NCI-H2081 treated with DMSO at 0.1 percent for 48 hours (cell line): ENCODE measurements around the gene ANKRD44.

Source experiments
- DNase-seq: peaks from one replicate; lab custom pipeline; 2025; lab: John Stamatoyannopoulos, UW

The ANKRD44 gene

DNA sequence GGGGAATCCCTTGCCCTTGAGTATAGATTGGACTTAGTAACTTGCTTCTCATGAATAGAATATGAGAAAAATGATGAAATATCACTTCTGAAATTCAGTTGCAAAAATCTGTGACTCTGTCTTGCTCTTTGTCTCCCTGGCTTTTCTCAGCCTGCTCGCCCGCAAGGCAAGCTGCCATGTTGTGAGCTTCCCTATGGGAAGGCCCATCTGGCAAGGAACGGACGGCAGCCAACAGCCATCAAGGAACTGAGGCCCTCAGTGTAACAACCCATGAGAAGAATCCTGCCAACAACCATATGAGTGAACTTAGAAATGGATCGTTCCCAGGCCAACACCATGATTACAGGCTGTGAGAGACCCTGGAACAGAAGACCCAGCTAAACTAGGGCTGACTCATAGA lies 325.7 kb downstream of the ANKRD44 start:
- no peak for DNase-seq

GRCh38 chr2:196983934-196984333 lies 326.6 kb downstream of the ANKRD44 start:
- DNase-seq = no peak

DNA sequence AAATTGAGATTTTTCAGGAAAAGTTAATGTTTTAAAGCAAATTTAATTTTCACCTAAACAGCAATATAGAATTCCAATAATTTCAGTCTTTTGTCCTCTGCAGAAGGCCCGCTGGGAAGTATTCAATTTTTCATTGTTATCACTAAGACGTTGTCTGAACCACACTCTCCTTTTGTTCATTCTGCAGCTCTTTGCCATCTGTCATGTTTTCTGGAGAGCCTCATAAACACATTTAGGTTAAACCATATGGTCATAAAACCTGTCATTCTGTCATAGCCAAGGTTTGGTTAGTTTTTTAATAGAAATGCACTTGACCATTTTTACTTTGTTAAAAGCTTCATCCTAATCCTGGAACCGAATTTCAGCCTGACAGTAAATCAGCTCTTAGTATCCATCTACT lies 330.1 kb downstream of the ANKRD44 start:
- DNase-seq = no peak

- no peak for DNase-seq
These were observed 330.6 kb downstream of the ANKRD44 start for GRCh38 chr2:196980001-196980400.

GRCh38 chr2:196977507-196977906 lies 333.1 kb downstream of the ANKRD44 start:
- DNase-seq = no peak

DNA sequence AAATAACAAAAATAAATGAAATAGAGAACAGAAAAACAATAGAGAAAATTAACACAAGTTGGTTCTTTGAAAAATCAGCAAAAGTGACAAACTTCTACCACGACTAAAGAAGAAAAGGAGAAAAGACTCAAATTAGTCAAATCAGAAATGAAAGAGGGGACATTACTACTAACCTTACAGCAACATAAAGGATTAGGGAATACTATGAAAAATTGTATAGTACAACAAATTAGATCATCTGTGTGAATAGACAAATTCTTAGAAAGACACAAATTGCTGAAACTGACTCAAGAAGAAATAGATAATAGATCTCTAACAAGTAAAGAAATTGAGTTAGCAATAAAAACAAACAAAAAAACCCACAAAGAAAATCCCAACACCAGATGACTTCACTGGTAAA lies 335.6 kb downstream of the ANKRD44 start:
- no peak for DNase-seq

- DNase-seq = no peak
These were observed 338.9 kb downstream of the ANKRD44 start for GRCh38 chr2:196971574-196972279.

- DNase-seq = no peak
These were observed 340.5 kb downstream of the ANKRD44 start for GRCh38 chr2:196970099-196970498.

- DNase-seq = no peak
These were observed 342.1 kb downstream of the ANKRD44 start for GRCh38 chr2:196968516-196968915.

DNA sequence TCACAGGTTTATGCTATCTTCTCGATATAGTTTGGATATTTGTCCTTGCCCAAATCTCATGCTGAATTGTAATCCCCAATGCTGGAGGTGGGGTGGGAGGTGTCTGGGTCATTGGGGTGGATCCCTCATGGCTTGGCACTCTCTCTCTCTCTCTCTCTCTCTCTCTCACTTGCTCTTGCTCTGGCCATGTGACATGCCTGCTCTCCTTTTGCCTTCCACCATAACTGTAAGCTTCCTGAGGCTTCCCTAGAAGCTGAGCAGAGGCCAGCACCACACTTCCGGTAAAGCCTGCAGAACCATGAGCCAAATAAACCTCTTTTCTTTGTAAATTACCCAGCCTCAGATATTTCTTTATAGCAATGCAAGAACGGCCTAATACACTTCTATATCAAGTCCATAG lies 342.8 kb downstream of the ANKRD44 start:
- no peak for DNase-seq

DNA sequence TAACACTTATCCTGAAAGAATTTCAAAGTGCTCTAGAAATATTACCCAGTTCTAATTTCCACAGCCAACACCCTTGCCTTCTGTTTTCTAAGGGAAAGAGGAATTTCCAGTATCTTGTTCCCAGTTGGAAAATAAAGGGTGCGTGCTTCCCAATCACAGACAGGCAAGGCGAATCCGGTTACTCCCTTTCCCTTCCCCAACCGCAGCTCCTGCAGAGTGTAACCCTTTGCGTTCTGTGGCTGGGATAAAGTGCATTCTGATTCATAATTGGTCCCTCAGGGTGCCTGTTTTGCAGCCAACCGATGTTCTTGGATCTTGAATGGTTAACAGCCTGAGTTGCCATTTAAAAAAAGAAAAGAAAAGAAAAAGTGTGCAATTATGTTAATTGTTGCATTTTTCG lies 343.5 kb downstream of the ANKRD44 start:
- DNase-seq = no peak

GRCh38 chr2:196966061-196966460 lies 344.5 kb downstream of the ANKRD44 start:
- no peak for DNase-seq

GRCh38 chr2:196965651-196966050 lies 344.9 kb downstream of the ANKRD44 start:
- DNase-seq = no peak

DNA sequence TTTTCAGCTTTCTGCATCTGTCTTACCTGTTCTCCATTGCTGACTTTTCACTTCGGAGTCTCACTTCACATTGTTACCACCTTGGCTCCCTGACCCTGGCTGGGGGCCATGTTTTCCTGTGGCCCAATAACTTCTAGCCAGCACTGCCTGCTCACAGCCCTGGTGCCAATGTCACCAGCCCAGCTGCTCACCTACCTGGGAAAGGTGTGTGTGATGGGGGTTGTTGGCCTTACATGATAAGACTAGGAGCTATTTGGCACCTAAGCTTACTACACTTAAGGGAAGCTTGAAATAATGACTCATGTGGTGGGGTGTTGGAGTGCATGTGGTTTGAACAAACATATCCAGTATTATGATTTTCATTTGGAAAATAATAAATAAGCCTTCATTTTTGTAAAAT lies 346.6 kb downstream of the ANKRD44 start:
- DNase-seq = no peak

GRCh38 chr2:196963043-196963442 lies 347.5 kb downstream of the ANKRD44 start:
- DNase-seq = no peak

- no peak for DNase-seq
These were observed 348.3 kb downstream of the ANKRD44 start for GRCh38 chr2:196962325-196962724.

DNA sequence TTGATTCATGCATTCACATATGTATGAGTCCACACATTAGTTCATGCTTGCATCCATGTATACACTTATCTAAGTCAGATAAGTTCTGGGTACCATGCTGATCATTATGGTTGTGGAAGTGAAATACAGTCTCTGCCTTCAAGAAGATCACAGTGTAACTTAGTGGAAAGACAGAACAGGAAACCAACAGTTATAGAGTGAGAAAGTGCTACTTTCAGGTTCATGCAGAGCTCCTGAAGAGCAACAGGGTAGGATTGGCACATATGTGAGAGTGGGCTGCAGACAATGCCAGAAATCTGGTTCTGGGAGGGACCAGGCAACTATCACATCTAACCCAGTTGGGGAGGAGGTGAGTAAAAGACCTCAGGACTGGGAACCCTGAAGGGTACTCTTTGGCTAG lies 348.7 kb downstream of the ANKRD44 start:
- DNase-seq = no peak

DNA sequence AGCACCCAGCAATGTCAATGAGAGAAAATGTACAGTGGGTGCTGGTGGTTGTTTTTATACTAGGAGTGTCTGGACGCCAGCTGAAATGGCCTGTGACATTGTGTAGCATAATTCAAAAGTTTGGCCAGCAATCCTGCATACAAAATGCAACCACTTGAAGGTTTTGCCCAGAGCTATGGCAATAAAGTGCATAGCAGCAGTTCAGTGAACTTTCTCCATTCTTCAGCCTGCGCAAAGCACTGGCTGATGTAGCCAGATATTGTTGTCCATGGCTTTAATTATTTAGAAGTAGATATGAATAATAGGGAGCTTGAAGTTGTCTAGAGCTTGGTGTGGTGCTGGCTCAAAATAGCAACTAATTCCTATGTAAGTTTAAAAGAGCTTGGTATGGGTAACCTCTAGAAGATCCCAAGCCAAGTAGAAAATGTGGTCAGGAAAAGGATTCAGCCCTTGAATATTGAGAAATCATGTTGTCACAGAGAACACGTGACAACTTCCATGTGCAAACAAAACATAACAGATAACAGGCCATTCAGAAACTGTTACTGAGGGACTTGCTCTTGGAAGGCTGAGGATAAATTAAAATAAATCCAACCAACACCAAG lies 350.7 kb downstream of the ANKRD44 start:
- no peak for DNase-seq

DNA sequence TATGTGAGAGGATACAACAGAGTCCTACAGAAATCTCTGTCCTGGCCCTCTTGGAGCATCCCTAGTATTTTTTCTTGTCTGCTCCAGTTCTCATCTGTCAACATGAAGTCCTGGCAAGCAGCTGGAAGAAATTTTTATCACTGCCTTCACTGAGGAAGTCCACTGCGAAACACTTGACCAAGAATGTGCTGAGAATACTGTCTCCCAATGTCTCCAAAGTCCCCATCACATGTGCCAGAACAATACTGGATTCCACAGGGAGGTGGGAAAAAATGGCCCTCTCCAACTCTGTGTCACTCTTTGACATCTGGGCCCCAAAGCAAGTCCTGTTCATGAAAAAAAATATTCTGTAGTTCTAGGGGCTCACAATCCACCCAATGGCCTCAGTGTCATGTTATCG lies 351.3 kb downstream of the ANKRD44 start:
- no peak for DNase-seq

- DNase-seq = no peak
These were observed 352.6 kb downstream of the ANKRD44 start for GRCh38 chr2:196957881-196958525.

GRCh38 chr2:196957442-196957841 lies 353.1 kb downstream of the ANKRD44 start:
- no peak for DNase-seq

DNA sequence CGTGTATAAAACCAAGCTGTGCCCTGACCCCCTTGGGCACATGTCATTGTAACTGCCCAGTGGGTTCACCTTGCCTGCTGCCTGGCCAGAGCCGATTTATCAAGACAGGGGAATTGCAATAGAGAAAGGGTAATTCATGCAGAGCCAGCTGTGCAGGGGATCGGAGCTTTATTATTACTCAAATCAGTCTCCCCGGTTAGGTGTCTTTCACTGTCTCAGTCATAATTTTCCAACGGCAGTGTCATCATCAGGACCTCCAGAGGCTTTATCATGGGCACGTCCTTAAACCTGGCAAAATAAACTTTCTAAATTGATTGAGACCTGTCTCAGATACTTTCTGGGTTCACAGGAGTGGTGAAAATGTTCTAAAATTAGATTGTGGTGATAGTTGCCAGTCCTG lies 354.5 kb downstream of the ANKRD44 start:
- no peak for DNase-seq

DNA sequence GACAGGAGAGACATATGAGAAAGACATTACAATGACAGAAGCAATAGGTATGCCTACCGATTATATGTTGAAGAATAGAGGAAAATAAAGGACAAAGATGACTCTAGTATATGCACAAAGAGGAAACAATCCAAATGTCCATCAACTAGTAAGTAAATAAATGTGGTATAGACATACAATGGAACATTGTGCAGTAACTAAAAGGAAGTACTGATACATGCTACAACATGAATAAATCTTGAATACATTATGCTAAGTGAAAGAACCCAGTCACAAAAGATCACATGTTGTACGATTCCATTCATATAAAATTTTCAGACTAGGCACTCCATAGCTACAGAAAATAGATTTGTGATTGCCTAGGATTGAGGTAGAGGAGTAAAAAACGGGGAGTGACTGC lies 355.5 kb downstream of the ANKRD44 start:
- no peak for DNase-seq

DNA sequence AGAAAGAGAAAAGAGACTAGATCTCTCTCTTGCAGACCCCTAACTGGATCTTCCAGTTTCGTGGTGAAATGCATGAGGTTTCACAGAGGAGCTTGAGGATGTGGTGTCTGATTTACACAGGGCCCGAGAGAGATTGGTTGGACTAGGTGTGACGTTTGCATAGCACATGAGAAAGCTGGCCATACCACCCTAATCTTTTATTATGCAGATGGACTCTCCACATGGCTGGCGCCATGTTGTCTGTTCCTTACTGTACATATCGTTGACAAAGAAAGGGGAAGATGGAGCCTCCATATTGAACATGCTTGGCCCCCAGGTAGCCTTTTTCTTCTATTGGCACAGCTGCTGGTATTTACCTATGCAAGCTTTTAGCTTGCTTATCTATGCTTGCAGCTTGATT lies 356.6 kb downstream of the ANKRD44 start:
- DNase-seq = peak; percentile 92
